Natural killer cell (primary cell): ENCODE data around the gene ANGPTL8. TPM values are rescaled to one million over a fixed set of nuclear protein-coding genes. Genes with fewer than 3 reads are reported as not detected.

Source experiments
- ATAC-seq, 3 donors: fragments of 150-1000 bp in 2 of 3; fragments of 200-7000 bp in 1 of 3; cut with Tn5 transposase; 1 replicate in 1 of 3; 2 replicates in 2 of 3; pipeline ENCODE4 v1.10.0; 2021; ENCODE audit warnings: mild to moderate bottlenecking in 2 of 3, moderate library complexity in 2 of 3
- DNase-seq, 2 donors: peaks; one replicate each; pipeline versions ENCODE4 v3.0.0 to v3.0.0-alpha.2; 2013 to 2021; ENCODE audit warnings: mixed read lengths in 1 of 2
- H3K27ac ChIP-seq: one replicate; pipeline ENCODE4 v1.5.1; 2013; ENCODE audit warnings: mild to moderate bottlenecking, low read length
- H3K27me3 ChIP-seq: one replicate; pipeline ENCODE4 v1.6.1; 2013; ENCODE audit warnings: low read length; ENCODE audit not compliant: control insufficient read depth, insufficient read depth
- H3K36me3 ChIP-seq: one replicate; pipeline ENCODE4 v1.6.1; 2013; ENCODE audit warnings: low read length; ENCODE audit not compliant: control insufficient read depth, insufficient read depth
- H3K4me1 ChIP-seq: one replicate; pipeline ENCODE4 v1.6.1; 2013; ENCODE audit warnings: low read length; ENCODE audit not compliant: control insufficient read depth, insufficient read depth
- H3K4me3 ChIP-seq: one replicate; pipeline ENCODE4 v1.5.1; 2013; ENCODE audit warnings: low read length
- H3K9me3 ChIP-seq: one replicate; pipeline ENCODE4 v1.6.1; 2013; ENCODE audit warnings: low read length; ENCODE audit not compliant: control insufficient read depth, insufficient read depth
- H3K27ac Mint-ChIP-seq, 2 donors: one replicate each; pipeline ENCODE4 v1.8.0; 2022; ENCODE audit warnings: mild to moderate bottlenecking in 2 of 2, mixed read lengths in 2 of 2, moderate library complexity in 1 of 2
- H3K27me3 Mint-ChIP-seq, 2 donors: one replicate each; pipeline ENCODE4 v1.8.0; 2022; ENCODE audit warnings: low read depth in 2 of 2, mixed read lengths in 2 of 2
- H3K36me3 Mint-ChIP-seq: one replicate; pipeline ENCODE4 v1.8.0; 2022; ENCODE audit warnings: mixed read lengths
- H3K4me1 Mint-ChIP-seq, 2 donors: one replicate each; pipeline ENCODE4 v1.8.0; 2022; ENCODE audit warnings: mixed read lengths in 2 of 2
- H3K4me3 Mint-ChIP-seq: one replicate; pipeline ENCODE4 v1.8.0; 2022; ENCODE audit warnings: mild to moderate bottlenecking, moderate library complexity, mixed read lengths
- H3K9me3 Mint-ChIP-seq, 2 donors: one replicate each; pipeline ENCODE4 v1.8.0; 2022; ENCODE audit warnings: mixed read lengths in 2 of 2
- WGBS: methylation state at CpG from one replicate; pipeline ENCODE4 v1.1.7; 2013; ENCODE audit warnings: missing lambda C conversion rate; ENCODE audit not compliant: insufficient coverage; 5-methylcytosine and 5-hydroxymethylcytosine counted together
- intact Hi-C: fragments of 100-400 bp; cut with micrococcal nuclease; formaldehyde crosslinking; loops from one replicate; pipeline ENCODE4 v1.14.2; 2022
- total RNA-seq, 4 donors: library from RNA; stranded (reverse); fragments of 120-200 nt in 1 of 4; gene quantifications; one replicate each; pipeline versions ENCODE4 v1.2.3 to v1.2.4, GENCODE V29; 2013 to 2022
- TF ChIP-seq, protein P1 (sequence below): fragments of 200-600 bp; IDR thresholded peaks from one replicate; pipeline ENCODE4 v1.8.0; 2022; ENCODE audit warnings: antibody characterized with exemption

Gene ANGPTL8
- total RNA-seq, 3 donors from 2014 or later (not counting 1 experiment from before 2014, with no cell fraction given): not detected

DNA sequence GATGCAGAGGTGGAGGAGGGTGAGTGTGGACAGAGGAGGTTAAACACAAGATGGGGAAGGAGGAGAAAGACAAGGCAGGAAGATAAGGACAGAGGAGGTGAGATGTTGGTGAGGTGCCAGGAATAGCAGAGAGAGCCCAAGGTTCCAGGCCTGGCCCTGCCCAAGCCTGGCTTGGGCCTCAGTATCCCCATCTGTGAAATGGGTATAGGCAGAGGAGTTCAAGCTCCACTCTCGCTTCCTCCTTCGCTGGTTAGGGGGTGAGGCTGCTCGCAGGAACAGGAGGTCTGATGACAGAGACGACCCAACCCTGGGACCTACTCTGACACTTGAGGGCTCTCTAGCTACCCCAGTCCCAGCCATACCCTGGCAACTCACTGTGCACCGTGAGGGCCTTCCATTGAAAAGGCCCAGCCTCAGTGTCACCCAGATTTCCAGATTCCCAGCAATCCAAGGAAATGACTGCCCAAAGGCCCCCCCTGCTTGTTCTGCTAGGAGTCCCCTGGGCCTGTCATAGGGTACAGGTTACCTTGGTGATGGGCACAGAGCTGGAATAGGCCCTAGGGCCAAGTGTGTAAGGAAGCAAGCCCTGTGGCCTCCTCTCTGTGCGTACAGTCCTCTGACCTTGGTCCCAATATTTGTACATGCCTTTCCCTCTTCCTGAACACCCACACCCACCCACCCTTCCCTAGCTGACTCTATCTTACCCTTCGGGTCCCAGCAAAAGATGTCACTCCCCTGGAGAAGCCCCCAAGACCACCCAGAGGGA lies 8.6 kb upstream of the ANGPTL8 start:
- intact Hi-C loops: no loop called here

DNA sequence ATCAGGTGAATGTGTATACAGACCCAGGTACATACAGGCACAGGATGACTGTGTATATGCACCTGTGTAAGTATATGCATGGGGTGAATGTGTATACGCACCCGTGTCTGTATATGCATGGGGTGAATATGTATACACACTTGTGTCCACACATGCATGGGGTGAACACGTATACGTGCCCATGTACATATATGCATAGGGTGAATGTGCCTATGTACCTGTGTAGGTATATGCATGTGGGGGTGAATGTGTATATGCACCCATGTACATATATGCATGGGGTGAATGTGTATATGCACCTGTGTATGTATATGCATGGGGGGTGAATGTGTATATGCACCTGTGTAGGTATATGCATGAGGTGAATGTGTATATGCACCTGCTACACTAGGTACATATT lies 6.9 kb upstream of the ANGPTL8 start:
- TF ChIP-seq, protein P1, sequence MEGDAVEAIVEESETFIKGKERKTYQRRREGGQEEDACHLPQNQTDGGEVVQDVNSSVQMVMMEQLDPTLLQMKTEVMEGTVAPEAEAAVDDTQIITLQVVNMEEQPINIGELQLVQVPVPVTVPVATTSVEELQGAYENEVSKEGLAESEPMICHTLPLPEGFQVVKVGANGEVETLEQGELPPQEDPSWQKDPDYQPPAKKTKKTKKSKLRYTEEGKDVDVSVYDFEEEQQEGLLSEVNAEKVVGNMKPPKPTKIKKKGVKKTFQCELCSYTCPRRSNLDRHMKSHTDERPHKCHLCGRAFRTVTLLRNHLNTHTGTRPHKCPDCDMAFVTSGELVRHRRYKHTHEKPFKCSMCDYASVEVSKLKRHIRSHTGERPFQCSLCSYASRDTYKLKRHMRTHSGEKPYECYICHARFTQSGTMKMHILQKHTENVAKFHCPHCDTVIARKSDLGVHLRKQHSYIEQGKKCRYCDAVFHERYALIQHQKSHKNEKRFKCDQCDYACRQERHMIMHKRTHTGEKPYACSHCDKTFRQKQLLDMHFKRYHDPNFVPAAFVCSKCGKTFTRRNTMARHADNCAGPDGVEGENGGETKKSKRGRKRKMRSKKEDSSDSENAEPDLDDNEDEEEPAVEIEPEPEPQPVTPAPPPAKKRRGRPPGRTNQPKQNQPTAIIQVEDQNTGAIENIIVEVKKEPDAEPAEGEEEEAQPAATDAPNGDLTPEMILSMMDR: no peak
- no peak for DNase-seq
- peak in 1 of 3 donors; percentile 38 for ATAC-seq
- no peak overlapping the region for H3K4me3 Mint-ChIP-seq
- 90% methylated on average over 4 of the region's 4 CpGs for WGBS
- no peak overlapping the region for H3K4me3 ChIP-seq
- H3K36me3 ChIP-seq: no peaks in the 10 kb centered on the region
- H3K27me3 Mint-ChIP-seq: peaks cover 0 to 5% of the 10 kb centered on the region in 2 donors
- no peaks in the 10 kb centered on the region for H3K4me1 ChIP-seq
- no peaks in the 10 kb centered on the region for H3K4me1 Mint-ChIP-seq
- no peak overlapping the region for H3K27ac Mint-ChIP-seq
- H3K9me3 Mint-ChIP-seq: no peaks in the 10 kb centered on the region
- intact Hi-C loops: no loop called here
- H3K27me3 ChIP-seq: no peaks in the 10 kb centered on the region
- H3K36me3 Mint-ChIP-seq: no peaks in the 10 kb centered on the region
- H3K9me3 ChIP-seq: no peaks in the 10 kb centered on the region
- no peak overlapping the region for H3K27ac ChIP-seq

More for the DNA sequence above, 8.6 kb upstream of the ANGPTL8 start:
- no peak overlapping the region for H3K27ac Mint-ChIP-seq
- no peak overlapping the region for H3K4me3 Mint-ChIP-seq
- no peaks in the 10 kb centered on the region for H3K36me3 Mint-ChIP-seq
- H3K27me3 ChIP-seq: no peaks in the 10 kb centered on the region
- H3K36me3 ChIP-seq: no peaks in the 10 kb centered on the region
- H3K9me3 Mint-ChIP-seq: no peaks in the 10 kb centered on the region
- no peaks in the 10 kb centered on the region for H3K27me3 Mint-ChIP-seq
- no peak overlapping the region for H3K27ac ChIP-seq
- 87% methylated on average over 7 of the region's 7 CpGs for WGBS
- H3K4me1 Mint-ChIP-seq: no peaks in the 10 kb centered on the region
- H3K9me3 ChIP-seq: no peaks in the 10 kb centered on the region
- H3K4me1 ChIP-seq: no peaks in the 10 kb centered on the region
- DNase-seq (no peak), ATAC-seq (no peak)
- H3K4me3 ChIP-seq: no peak overlapping the region
- TF ChIP-seq, protein P1: no peak

DNA sequence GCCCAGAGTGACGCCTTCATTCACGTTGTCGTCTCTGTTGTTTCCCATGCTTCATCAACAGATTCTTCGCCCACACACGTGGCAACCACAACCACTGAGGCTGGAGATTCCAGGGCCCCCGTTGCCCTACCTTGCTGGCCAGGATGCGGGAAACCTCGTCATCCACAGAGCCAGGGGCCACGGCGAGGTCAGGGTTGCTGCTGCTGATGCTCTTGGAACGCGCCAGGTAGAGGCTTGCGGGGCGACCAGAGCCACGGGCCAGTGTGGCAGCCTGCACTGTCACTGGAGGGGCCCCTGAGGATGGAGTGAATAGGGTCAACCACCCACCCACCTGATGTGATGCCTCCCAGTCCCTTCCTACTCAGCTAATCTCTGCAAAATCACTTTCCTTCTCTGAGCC lies 6.3 kb upstream of the ANGPTL8 start:
- Histone ChIP-seq H3K27me3 (no peaks in the 10 kb centered on the region), H3K27ac (no peak overlapping the region), H3K9me3 (no peaks in the 10 kb centered on the region), H3K4me1 (no peaks in the 10 kb centered on the region), H3K36me3 (no peaks in the 10 kb centered on the region), H3K4me3 (no peak overlapping the region)
- intact Hi-C loops: no loop called here
- Mint-ChIP-seq H3K4me1 (no peaks in the 10 kb centered on the region), H3K9me3 (no peaks in the 10 kb centered on the region), H3K36me3 (no peaks in the 10 kb centered on the region), H3K27ac (no peak overlapping the region), H3K4me3 (no peak overlapping the region), H3K27me3 (peaks cover 0 to 5% of the 10 kb centered on the region in 2 donors)
- TF ChIP-seq, protein P1: no peak
- 70% methylated on average over 15 of the region's 15 CpGs for WGBS
- ATAC-seq: no peak
- no peak for DNase-seq
